ENCODE results near the gene COG1. TPM values are rescaled to one million over a fixed set of nuclear protein-coding genes. Genes with fewer than 3 reads are reported as not detected.

The COG1 gene
- total RNA-seq, 1 experiment from 2014 or later = 26.5 TPM

- WGBS (ENCODE audit: extremely low coverage, insufficient read length, low lambda C conversion rate) = no CpG with 5 or more reads among the region's 74 CpGs
- peak overlapping the region; percentile 97 for H3K4me3 Mint-ChIP-seq
Measured at GRCh38 chr17:73192206-73192893, 505 bp upstream of the COG1 start.

More at GRCh38 chr17:73192206-73192893, 505 bp upstream of the COG1 start:
- Histone ChIP-seq H3K4ac (ENCODE audit: low read depth, low read length) (no peak overlapping the region), H2AK5ac (ENCODE audit: insufficient read length, low read length) (no peak overlapping the region), H4K20me1 (ENCODE audit: control insufficient read depth, insufficient read depth, insufficient read length) (peaks cover 2% of the 10 kb centered on the region), H2BK5ac (ENCODE audit: insufficient read length, low read length) (peak overlapping the region; percentile 0), H2BK20ac (ENCODE audit: low read depth, low read length, poor library complexity, severe bottlenecking) (no peak overlapping the region), H3K4me2 (ENCODE audit: insufficient read depth, insufficient read length, low read length) (peak overlapping the region; percentile 79), H4K91ac (ENCODE audit: insufficient read length, low read depth, low read length) (no peak overlapping the region), H4K5ac (ENCODE audit: insufficient read length, low read depth, low read length) (no peak overlapping the region), H3K79me2 (ENCODE audit: insufficient read depth, low read length) (no peaks in the 10 kb centered on the region), H3K23me2 (ENCODE audit: insufficient read length, low read depth, low read length, poor library complexity, severe bottlenecking) (no peaks in the 10 kb centered on the region), H3K27ac (ENCODE audit: insufficient read length, low read depth, low read length) (peak overlapping the region; percentile 84), H2AFZ (ENCODE audit: low read length) (no peak overlapping the region), H3K79me1 (ENCODE audit: insufficient read depth, low read depth, low read length, poor library complexity, severe bottlenecking) (no peaks in the 10 kb centered on the region), H3K14ac (ENCODE audit: insufficient read depth, low read length) (peak overlapping the region; percentile 96), H3K56ac (ENCODE audit: insufficient read length, low read depth, low read length) (no peak overlapping the region), H3K18ac (ENCODE audit: insufficient read length, low read depth, low read length) (peak overlapping the region; percentile 91), H4K8ac (replicated peaks; ENCODE audit: insufficient read length, low read depth, low read length) (no peak overlapping the region), H3T11ph (ENCODE audit: low read length) (no peak overlapping the region), H3K4me1 (ENCODE audit: insufficient read depth, low read length) (peaks cover 4% of the 10 kb centered on the region; the same call in 1 of the 2 replicates), H3K9ac (ENCODE audit: extremely low read depth, insufficient read length, low read length) (peak overlapping the region; percentile 95), H2BK120ac (ENCODE audit: low read depth, low read length, poor library complexity, severe bottlenecking) (peak overlapping the region; percentile 3), H3K9me3 (ENCODE audit: control insufficient read depth, low read depth, low read length) (no peaks in the 10 kb centered on the region), H2BK12ac (ENCODE audit: insufficient read length, low read depth, low read length) (no peak overlapping the region), H3K23ac (ENCODE audit: insufficient read length, low read depth, low read length) (no peak overlapping the region), H2BK15ac (ENCODE audit: low read depth, low read length) (no peak overlapping the region), H3K27me3 (ENCODE audit: insufficient read depth, low read length) (no peaks in the 10 kb centered on the region)
- Mint-ChIP-seq H3K9me3 (no peaks in the 10 kb centered on the region), H3K4me1 (peaks cover 25 to 29% of the 10 kb centered on the region in 2 experiments), H3K27me3 (ENCODE audit: low read depth) (no peaks in the 10 kb centered on the region), H3K27ac (peak overlapping the region; percentile 97 to 99 (median 99); a peak in 6 of 7 replicates), H3K36me3 (ENCODE audit: insufficient read depth in 1 of 3, low read depth in 3 of 3) (peaks cover 9 to 19% (median 16%) of the 10 kb centered on the region in 3 experiments; a peak in 6 of 7 replicates)
- no peak for TF ChIP-seq CTCF (conservative IDR thresholded peaks at IDR 0.05)
- DNase-seq = peak; percentile 83
